HepG2 (cell line): Measurements from ENCODE around the gene RALB. TPM values are rescaled to one million over a fixed set of nuclear protein-coding genes. Genes with fewer than 3 reads are reported as not detected.

Source experiments
- ATAD3A ChIP-seq: sonication (generic); formaldehyde crosslinking; IDR thresholded peaks from 2 replicates; pipeline ENCODE4 v1.4.0; 2020; ENCODE audit warnings: missing genetic modification reagents
- CREB1 ChIP-seq, 2 experiments: fragments of 450-650 bp in 1 of 2; IDR thresholded peaks; 2 replicates each; pipeline ENCODE4 v1.6.1; 2016 to 2017; ENCODE audit warnings: control low read depth in 1 of 2, mild to moderate bottlenecking in 1 of 2, missing compliant biosample characterization in 1 of 2, missing genetic modification characterization in 1 of 2
- DPF2 ChIP-seq: sonication (generic); formaldehyde crosslinking; IDR thresholded peaks from 2 replicates; pipeline ENCODE4 v1.4.0; 2020; ENCODE audit warnings: mild to moderate bottlenecking, low read depth, missing genetic modification reagents, borderline replicate concordance
- FOXA3 ChIP-seq: IDR thresholded peaks from 2 replicates; pipeline ENCODE4 v1.6.1; 2016; ENCODE audit warnings: missing genetic modification reagents, missing compliant biosample characterization
- HNRNPUL1 ChIP-seq: fragments of 200-400 bp; formaldehyde crosslinking; IDR thresholded peaks from 2 replicates; pipeline ENCODE4 v1.6.1; 2017; ENCODE audit warnings: low read depth, mild to moderate bottlenecking, low read length, moderate library complexity
- HOXA3 ChIP-seq: sonication (generic); formaldehyde crosslinking; IDR thresholded peaks from 2 replicates; pipeline ENCODE4 v1.5.0; 2020; ENCODE audit warnings: missing genetic modification reagents
- MXI1 ChIP-seq: IDR thresholded peaks from 3 replicates; pipeline ENCODE4 v1.6.1; 2012; ENCODE audit warnings: low read depth, low read length, inconsistent platforms, borderline replicate concordance
- PHF8 ChIP-seq: sonication (generic); formaldehyde crosslinking; IDR thresholded peaks from 2 replicates; pipeline ENCODE4 v1.5.0; 2020; ENCODE audit warnings: missing genetic modification reagents
- RCOR2 ChIP-seq: IDR thresholded peaks from 2 replicates; pipeline ENCODE4 v1.6.1; 2016; ENCODE audit warnings: missing biosample characterization, missing genetic modification reagents
- REPIN1 ChIP-seq: sonication (generic); formaldehyde crosslinking; IDR thresholded peaks from 2 replicates; pipeline ENCODE4 v1.8.0; 2022; ENCODE audit warnings: missing genetic modification reagents, low read depth, mild to moderate bottlenecking, borderline replicate concordance
- ZFP62 ChIP-seq: sonication (generic); formaldehyde crosslinking; IDR thresholded peaks from 2 replicates; pipeline ENCODE4 v1.4.0; 2020; ENCODE audit warnings: missing genetic modification reagents
- ZKSCAN1 ChIP-seq: fragments of 150-350 bp; IDR thresholded peaks from 2 replicates; pipeline ENCODE4 v1.6.1; 2014; ENCODE audit warnings: low read length
- ZNF12 ChIP-seq: sonication (generic); formaldehyde crosslinking; IDR thresholded peaks from 2 replicates; pipeline ENCODE4 v1.5.0; 2020; ENCODE audit warnings: missing genetic modification reagents
- ZNF44 ChIP-seq: sonication (generic); formaldehyde crosslinking; IDR thresholded peaks from 2 replicates; pipeline ENCODE4 v1.5.1; 2020; ENCODE audit warnings: mild to moderate bottlenecking, missing genetic modification reagents
- ZNF746 ChIP-seq: sonication (generic); formaldehyde crosslinking; IDR thresholded peaks from 2 replicates; pipeline ENCODE4 v1.8.0; 2022; ENCODE audit warnings: mild to moderate bottlenecking, missing genetic modification reagents
- ZNF761 ChIP-seq: sonication (generic); formaldehyde crosslinking; conservative IDR thresholded peaks from 2 replicates; pipeline ENCODE4 v1.4.0; 2020; ENCODE audit warnings: mild to moderate bottlenecking, missing genetic modification reagents
- ZSCAN21 ChIP-seq: sonication (generic); formaldehyde crosslinking; IDR thresholded peaks from 2 replicates; pipeline ENCODE4 v1.8.0; 2022; ENCODE audit warnings: mild to moderate bottlenecking, missing genetic modification reagents, moderate library complexity, borderline replicate concordance
- polyA plus RNA-seq, 8 experiments: library from polyadenylated mRNA; depleted of rRNA in 3 of 8; stranded (reverse) in 7 of 8; unstranded in 1 of 8; fragments of >200 nt; fragmentation: Illumina TruSeq in 4 of 8; extraction: Trizol in 4 of 8; gene quantifications; 2 replicates each; pipeline versions ENCODE4 v1.2.1 to v1.2.3, GENCODE V29; 2011 to 2016; ENCODE audit warnings: low read depth in 4 of 8, missing spikeins in 1 of 8, mixed read lengths in 1 of 8; ENCODE audit not compliant: insufficient read depth in 1 of 8
- total RNA-seq, 5 experiments: library from RNA; depleted of rRNA; stranded (reverse); fragments of >200 nt; fragmentation: Illumina TruSeq; extraction: Trizol; gene quantifications; 2 replicates each; pipeline ENCODE4 v1.2.3, GENCODE V29; 2016; ENCODE audit warnings: low read depth in 1 of 5
- TF ChIP-seq, protein P1 (sequence below): fragments of 450-650 bp; IDR thresholded peaks from 2 replicates; pipeline ENCODE4 v1.6.1; 2017
- TF ChIP-seq, protein P2 (sequence below): IDR thresholded peaks from 2 replicates; pipeline ENCODE4 v1.6.1; 2016; ENCODE audit warnings: mild to moderate bottlenecking
- TF ChIP-seq, protein P3 (sequence below): sonication (generic); formaldehyde crosslinking; IDR thresholded peaks from 2 replicates; pipeline ENCODE4 v1.5.1; 2020; ENCODE audit warnings: missing genetic modification reagents, mild to moderate bottlenecking, borderline replicate concordance
- TF ChIP-seq, protein P4 (sequence below): sonication (generic); formaldehyde crosslinking; IDR thresholded peaks from 2 replicates; pipeline ENCODE4 v1.8.1; 2023; ENCODE audit warnings: mild to moderate bottlenecking, inconsistent platforms, moderate library complexity, missing genetic modification reagents, borderline replicate concordance
- TF ChIP-seq, protein P5 (sequence below): sonication (generic); formaldehyde crosslinking; IDR thresholded peaks from 2 replicates; pipeline ENCODE4 v1.5.1; 2020; ENCODE audit warnings: mild to moderate bottlenecking, moderate library complexity, missing genetic modification reagents

Gene RALB
- total and polyA plus RNA-seq, 2 of the 13 experiments (the other 11 are each of a cell fraction or from before 2014, with no cell fraction given), result 37.8 to 43.2 TPM

DNA sequence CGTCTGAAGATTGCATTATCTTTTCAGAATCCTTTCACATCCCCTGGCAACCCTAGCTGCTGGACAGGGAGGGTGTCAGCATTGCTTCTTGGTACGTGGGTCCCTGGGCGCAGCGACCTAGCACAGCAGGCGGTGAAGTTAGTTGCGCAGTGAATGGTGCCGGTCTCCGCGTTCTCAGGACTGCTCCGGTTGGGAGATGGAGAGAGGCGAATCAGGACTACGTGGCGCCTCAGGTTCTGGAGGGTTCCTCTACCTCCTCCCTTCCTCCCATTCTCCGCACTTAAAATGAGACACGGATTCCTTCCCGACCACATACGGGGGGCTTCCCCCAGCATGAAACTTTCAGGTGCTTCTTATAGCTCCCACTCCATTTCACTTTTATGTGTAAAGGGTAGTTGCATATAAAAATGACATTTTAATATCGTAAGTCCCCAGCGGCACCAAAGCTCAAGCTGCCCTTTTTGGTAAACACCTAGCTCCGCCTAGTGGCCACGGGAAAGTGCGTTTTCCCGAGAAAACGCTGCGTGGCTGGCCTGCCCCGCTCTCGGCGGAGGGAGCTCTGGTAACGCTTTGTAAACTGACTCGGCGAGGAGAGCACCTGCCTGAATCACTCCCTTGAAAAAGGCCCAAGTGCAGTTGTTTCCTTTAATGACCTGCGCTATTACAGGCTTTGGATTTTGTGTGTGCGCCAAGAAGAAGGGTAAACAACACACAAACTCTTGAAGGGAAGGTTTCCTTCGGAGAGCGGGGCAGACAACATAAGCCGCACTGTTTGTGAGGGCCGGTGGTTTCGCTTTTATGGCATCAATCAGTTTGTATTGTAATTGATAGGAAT lies 60.4 kb downstream of the RALB start (continued):
- TF ChIP-seq, protein P1, sequence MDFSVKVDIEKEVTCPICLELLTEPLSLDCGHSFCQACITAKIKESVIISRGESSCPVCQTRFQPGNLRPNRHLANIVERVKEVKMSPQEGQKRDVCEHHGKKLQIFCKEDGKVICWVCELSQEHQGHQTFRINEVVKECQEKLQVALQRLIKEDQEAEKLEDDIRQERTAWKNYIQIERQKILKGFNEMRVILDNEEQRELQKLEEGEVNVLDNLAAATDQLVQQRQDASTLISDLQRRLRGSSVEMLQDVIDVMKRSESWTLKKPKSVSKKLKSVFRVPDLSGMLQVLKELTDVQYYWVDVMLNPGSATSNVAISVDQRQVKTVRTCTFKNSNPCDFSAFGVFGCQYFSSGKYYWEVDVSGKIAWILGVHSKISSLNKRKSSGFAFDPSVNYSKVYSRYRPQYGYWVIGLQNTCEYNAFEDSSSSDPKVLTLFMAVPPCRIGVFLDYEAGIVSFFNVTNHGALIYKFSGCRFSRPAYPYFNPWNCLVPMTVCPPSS, result no peak
- no peak for TF ChIP-seq ATAD3A (CRISPR knock-in tag)
- no peak for TF ChIP-seq HOXA3 (CRISPR knock-in tag)
- TF ChIP-seq, protein P2, sequence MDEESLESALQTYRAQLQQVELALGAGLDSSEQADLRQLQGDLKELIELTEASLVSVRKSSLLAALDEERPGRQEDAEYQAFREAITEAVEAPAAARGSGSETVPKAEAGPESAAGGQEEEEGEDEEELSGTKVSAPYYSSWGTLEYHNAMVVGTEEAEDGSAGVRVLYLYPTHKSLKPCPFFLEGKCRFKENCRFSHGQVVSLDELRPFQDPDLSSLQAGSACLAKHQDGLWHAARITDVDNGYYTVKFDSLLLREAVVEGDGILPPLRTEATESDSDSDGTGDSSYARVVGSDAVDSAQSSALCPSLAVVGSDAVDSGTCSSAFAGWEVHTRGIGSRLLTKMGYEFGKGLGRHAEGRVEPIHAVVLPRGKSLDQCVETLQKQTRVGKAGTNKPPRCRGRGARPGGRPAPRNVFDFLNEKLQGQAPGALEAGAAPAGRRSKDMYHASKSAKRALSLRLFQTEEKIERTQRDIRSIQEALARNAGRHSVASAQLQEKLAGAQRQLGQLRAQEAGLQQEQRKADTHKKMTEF (CRISPR knock-in tag), result 0 out of 2 replicates have a peak, but pooled peaks have one; percentile 46
- TF ChIP-seq, protein P3, sequence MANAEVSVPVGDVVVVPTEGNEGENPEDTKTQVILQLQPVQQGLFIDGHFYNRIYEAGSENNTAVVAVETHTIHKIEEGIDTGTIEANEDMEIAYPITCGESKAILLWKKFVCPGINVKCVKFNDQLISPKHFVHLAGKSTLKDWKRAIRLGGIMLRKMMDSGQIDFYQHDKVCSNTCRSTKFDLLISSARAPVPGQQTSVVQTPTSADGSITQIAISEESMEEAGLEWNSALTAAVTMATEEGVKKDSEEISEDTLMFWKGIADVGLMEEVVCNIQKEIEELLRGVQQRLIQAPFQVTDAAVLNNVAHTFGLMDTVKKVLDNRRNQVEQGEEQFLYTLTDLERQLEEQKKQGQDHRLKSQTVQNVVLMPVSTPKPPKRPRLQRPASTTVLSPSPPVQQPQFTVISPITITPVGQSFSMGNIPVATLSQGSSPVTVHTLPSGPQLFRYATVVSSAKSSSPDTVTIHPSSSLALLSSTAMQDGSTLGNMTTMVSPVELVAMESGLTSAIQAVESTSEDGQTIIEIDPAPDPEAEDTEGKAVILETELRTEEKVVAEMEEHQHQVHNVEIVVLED (CRISPR knock-in tag), result no peak
- no peak for TF ChIP-seq HNRNPUL1
- no peak for TF ChIP-seq ZKSCAN1
- TF ChIP-seq, protein P4, sequence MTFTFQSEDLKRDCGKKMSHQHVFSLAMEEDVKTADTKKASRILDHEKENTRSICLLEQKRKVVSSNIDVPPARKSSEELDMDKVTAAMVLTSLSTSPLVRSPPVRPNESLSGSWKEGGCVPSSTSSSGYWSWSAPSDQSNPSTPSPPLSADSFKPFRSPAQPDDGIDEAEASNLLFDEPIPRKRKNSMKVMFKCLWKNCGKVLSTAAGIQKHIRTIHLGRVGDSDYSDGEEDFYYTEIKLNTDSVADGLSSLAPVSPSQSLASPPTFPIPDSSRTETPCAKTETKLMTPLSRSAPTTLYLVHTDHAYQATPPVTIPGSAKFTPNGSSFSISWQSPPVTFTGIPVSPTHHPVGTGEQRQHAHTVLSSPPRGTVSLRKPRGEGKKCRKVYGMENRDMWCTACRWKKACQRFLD (CRISPR knock-in tag), result no peak
- TF ChIP-seq, protein P5, sequence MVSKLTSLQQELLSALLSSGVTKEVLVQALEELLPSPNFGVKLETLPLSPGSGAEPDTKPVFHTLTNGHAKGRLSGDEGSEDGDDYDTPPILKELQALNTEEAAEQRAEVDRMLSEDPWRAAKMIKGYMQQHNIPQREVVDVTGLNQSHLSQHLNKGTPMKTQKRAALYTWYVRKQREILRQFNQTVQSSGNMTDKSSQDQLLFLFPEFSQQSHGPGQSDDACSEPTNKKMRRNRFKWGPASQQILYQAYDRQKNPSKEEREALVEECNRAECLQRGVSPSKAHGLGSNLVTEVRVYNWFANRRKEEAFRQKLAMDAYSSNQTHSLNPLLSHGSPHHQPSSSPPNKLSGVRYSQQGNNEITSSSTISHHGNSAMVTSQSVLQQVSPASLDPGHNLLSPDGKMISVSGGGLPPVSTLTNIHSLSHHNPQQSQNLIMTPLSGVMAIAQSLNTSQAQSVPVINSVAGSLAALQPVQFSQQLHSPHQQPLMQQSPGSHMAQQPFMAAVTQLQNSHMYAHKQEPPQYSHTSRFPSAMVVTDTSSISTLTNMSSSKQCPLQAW (CRISPR knock-in tag), result no peak
- no peak for TF ChIP-seq CREB1 (IDR thresholded peaks at IDR 0.05)
- peak; percentile 52; the same call in 1 of the 2 replicates for TF ChIP-seq CREB1 (CRISPR knock-in tag; IDR thresholded peaks at IDR 0.05)
- TF ChIP-seq DPF2 (CRISPR knock-in tag), result 0 out of 2 replicates have a peak, but pooled peaks have one; percentile 12
- TF ChIP-seq ZSCAN21 (CRISPR knock-in tag), result 0 out of 2 replicates have a peak, but pooled peaks have one; percentile 46
- TF ChIP-seq ZNF746, result no peak
- no peak for TF ChIP-seq REPIN1 (CRISPR knock-in tag)
- no peak for TF ChIP-seq ZNF44
- peak; percentile 73 for TF ChIP-seq FOXA3 (CRISPR knock-in tag)
- 0 out of 2 replicates have a peak, but pooled peaks have one; percentile 16 for TF ChIP-seq RCOR2 (CRISPR knock-in tag)
- TF ChIP-seq ZNF12 (CRISPR knock-in tag), result peak; percentile 69; the same call in 1 of the 2 replicates
- TF ChIP-seq PHF8, result peak; percentile 29; the same call in 1 of the 2 replicates
- no peak for TF ChIP-seq MXI1
- TF ChIP-seq ZNF761, result no peak; the same call in 1 of the 2 replicates
- TF ChIP-seq ZFP62 (CRISPR knock-in tag), result no peak
